Activated T-cell treated with anti-CD3 and anti-CD28 coated beads, Interleukin-2, amount 50 U/mL, for 24 hours (primary cell): ENCODE data around the gene PSORS1C1.

ENCODE experiments used
- DNase-seq: peaks from one replicate; pipeline ENCODE4 v3.0.0-alpha.2; 2020
- H3K27ac Mint-ChIP-seq: 2 replicates; pipeline ENCODE4 v1.8.0; 2020; ENCODE audit warnings: mild to moderate bottlenecking, mixed read lengths
- H3K27me3 Mint-ChIP-seq: 2 replicates; pipeline ENCODE4 v1.8.0; 2020; ENCODE audit warnings: mixed read lengths
- H3K36me3 Mint-ChIP-seq: 2 replicates; pipeline ENCODE4 v1.8.0; 2020; ENCODE audit warnings: low read depth, mixed read lengths
- H3K4me1 Mint-ChIP-seq: 2 replicates; pipeline ENCODE4 v1.8.0; 2020; ENCODE audit warnings: low read depth, mixed read lengths
- H3K4me3 Mint-ChIP-seq: 2 replicates; pipeline ENCODE4 v1.8.0; 2020; ENCODE audit warnings: mild to moderate bottlenecking, moderate library complexity, mixed read lengths
- H3K9me3 Mint-ChIP-seq: 2 replicates; pipeline ENCODE4 v1.8.0; 2020; ENCODE audit warnings: mixed read lengths

The PSORS1C1 gene

GRCh38 chr6:31113861-31114540, 599 bp upstream of the PSORS1C1 start:
- Mint-ChIP-seq H3K27me3 (peaks cover 10% of the 10 kb centered on the region), H3K36me3 (no peaks in the 10 kb centered on the region), H3K9me3 (no peaks in the 10 kb centered on the region), H3K4me3 (no peak overlapping the region), H3K4me1 (peaks cover 2% of the 10 kb centered on the region), H3K27ac (no peak overlapping the region)
- no peak for DNase-seq

- H3K27ac Mint-ChIP-seq, result no peak overlapping the region
Observed at GRCh38 chr6:31114970-31115849, 610 bp downstream of the PSORS1C1 start.

GRCh38 chr6:31115941-31116560, 1.5 kb downstream of the PSORS1C1 start:
- DNase-seq, result no peak
- Mint-ChIP-seq H3K27ac (no peak overlapping the region), H3K9me3 (no peaks in the 10 kb centered on the region), H3K4me3 (no peak overlapping the region), H3K36me3 (no peaks in the 10 kb centered on the region), H3K4me1 (peaks cover 2% of the 10 kb centered on the region), H3K27me3 (peaks cover 3% of the 10 kb centered on the region)

More at GRCh38 chr6:31114970-31115849, 610 bp downstream of the PSORS1C1 start:
- DNase-seq, result no peak
- peaks cover 3% of the 10 kb centered on the region for H3K27me3 Mint-ChIP-seq
- no peaks in the 10 kb centered on the region for H3K36me3 Mint-ChIP-seq
- peaks cover 2% of the 10 kb centered on the region for H3K4me1 Mint-ChIP-seq
- H3K9me3 Mint-ChIP-seq, result no peaks in the 10 kb centered on the region
- no peak overlapping the region for H3K4me3 Mint-ChIP-seq

GRCh38 chr6:31116661-31117385, 2.2 kb downstream of the PSORS1C1 start:
- Mint-ChIP-seq H3K4me3 (no peak overlapping the region), H3K4me1 (peaks cover 2% of the 10 kb centered on the region), H3K9me3 (no peaks in the 10 kb centered on the region), H3K27ac (no peak overlapping the region), H3K36me3 (no peaks in the 10 kb centered on the region), H3K27me3 (peaks cover 3% of the 10 kb centered on the region)
- no peak for DNase-seq

GRCh38 chr6:31118178-31118577, 3.6 kb downstream of the PSORS1C1 start:
- H3K27me3 Mint-ChIP-seq, result peaks cover 3% of the 10 kb centered on the region

GRCh38 chr6:31120151-31120915, 5.7 kb downstream of the PSORS1C1 start, which contains the start of gene CDSN:
Gene CDSN (minus strand): TSS chr6:31120446. CDS start chr6:31120419, 27 bp downstream.
- DNase-seq, result no peak
- Mint-ChIP-seq H3K4me1 (no peaks in the 10 kb centered on the region), H3K9me3 (no peaks in the 10 kb centered on the region), H3K27ac (no peak within 1 kb of the TSS), H3K36me3 (no peaks in the 10 kb centered on the region), H3K4me3 (no peak within 1 kb of the TSS), H3K27me3 (peaks cover 3% of the 10 kb centered on the region)

More at GRCh38 chr6:31118178-31118577, 3.6 kb downstream of the PSORS1C1 start:
- Mint-ChIP-seq H3K4me3 (no peak overlapping the region), H3K4me1 (peaks cover 2% of the 10 kb centered on the region), H3K27ac (no peak overlapping the region), H3K9me3 (no peaks in the 10 kb centered on the region), H3K36me3 (no peaks in the 10 kb centered on the region)
- DNase-seq, result no peak

- Mint-ChIP-seq H3K27me3 (peaks cover 3% of the 10 kb centered on the region), H3K36me3 (no peaks in the 10 kb centered on the region), H3K4me1 (no peaks in the 10 kb centered on the region), H3K27ac (no peak overlapping the region), H3K9me3 (no peaks in the 10 kb centered on the region), H3K4me3 (no peak overlapping the region)
- no peak for DNase-seq
Observed at GRCh38 chr6:31121131-31121790, 6.7 kb downstream of the PSORS1C1 start.

GRCh38 chr6:31122791-31123706, 8.4 kb downstream of the PSORS1C1 start:
- no peak overlapping the region for H3K27ac Mint-ChIP-seq
- H3K27me3 Mint-ChIP-seq, result peaks cover 3% of the 10 kb centered on the region
- no peak overlapping the region for H3K4me3 Mint-ChIP-seq
- H3K4me1 Mint-ChIP-seq, result peaks cover 4% of the 10 kb centered on the region
- no peaks in the 10 kb centered on the region for H3K36me3 Mint-ChIP-seq
- H3K9me3 Mint-ChIP-seq, result no peaks in the 10 kb centered on the region
- no peak for DNase-seq

GRCh38 chr6:31125162-31125561, 10.6 kb downstream of the PSORS1C1 start:
- peaks cover 8% of the 10 kb centered on the region for H3K27me3 Mint-ChIP-seq
- H3K27ac Mint-ChIP-seq, result no peak overlapping the region
- DNase-seq, result no peak
- no peaks in the 10 kb centered on the region for H3K36me3 Mint-ChIP-seq
- peaks cover 6% of the 10 kb centered on the region for H3K4me1 Mint-ChIP-seq
- H3K9me3 Mint-ChIP-seq, result no peaks in the 10 kb centered on the region
- no peak overlapping the region for H3K4me3 Mint-ChIP-seq

GRCh38 chr6:31125586-31126363, 11.2 kb downstream of the PSORS1C1 start:
- Mint-ChIP-seq H3K4me1 (peaks cover 6% of the 10 kb centered on the region), H3K4me3 (no peak overlapping the region), H3K36me3 (no peaks in the 10 kb centered on the region), H3K27ac (no peak overlapping the region), H3K27me3 (peaks cover 8% of the 10 kb centered on the region), H3K9me3 (no peaks in the 10 kb centered on the region)
- no peak for DNase-seq

- Mint-ChIP-seq H3K4me1 (peaks cover 6% of the 10 kb centered on the region), H3K4me3 (no peak overlapping the region), H3K9me3 (no peaks in the 10 kb centered on the region), H3K27me3 (peaks cover 8% of the 10 kb centered on the region), H3K36me3 (no peaks in the 10 kb centered on the region), H3K27ac (no peak overlapping the region)
- DNase-seq, result no peak
Observed at GRCh38 chr6:31126396-31127175, 12.0 kb downstream of the PSORS1C1 start.
